GM12801 (cell line): ENCODE data around the gene CTSE.

Experiments
- CTCF ChIP-seq: IDR thresholded peaks from one replicate; pipeline ENCODE4 v1.5.1; 2011; ENCODE audit warnings: control low read depth; ENCODE audit not compliant: insufficient read length; ENCODE audit errors: extremely low read depth

The CTSE gene

GRCh38 chr1:206023695-206024094, at the start of gene CTSE:
CTSE (minus strand) TSS chr1:206023895; CDS start chr1:206023791, 104 bp downstream.
- no peak for TF ChIP-seq CTCF

GRCh38 chr1:206070627-206071304, 47.1 kb upstream of the CTSE start:
- no peak for TF ChIP-seq CTCF

GRCh38 chr1:206068314-206068713, 44.6 kb upstream of the CTSE start:
- no peak for TF ChIP-seq CTCF

GRCh38 chr1:206067486-206068227, 44.0 kb upstream of the CTSE start:
- TF ChIP-seq CTCF = no peak

GRCh38 chr1:206066479-206067171, 42.9 kb upstream of the CTSE start:
- no peak for TF ChIP-seq CTCF

GRCh38 chr1:206065547-206066145, 42.0 kb upstream of the CTSE start:
- no peak for TF ChIP-seq CTCF

- TF ChIP-seq CTCF = no peak
These were observed 38.8 kb upstream of the CTSE start for GRCh38 chr1:206062464-206062863.
